ENCODE data around the gene GRB7.
"Not testable (repeated sequence)": the region's sequence is repeated elsewhere in the genome, so short reads cannot be mapped to it uniquely, and the experiment has no call there.

GRB7 gene

DNA sequence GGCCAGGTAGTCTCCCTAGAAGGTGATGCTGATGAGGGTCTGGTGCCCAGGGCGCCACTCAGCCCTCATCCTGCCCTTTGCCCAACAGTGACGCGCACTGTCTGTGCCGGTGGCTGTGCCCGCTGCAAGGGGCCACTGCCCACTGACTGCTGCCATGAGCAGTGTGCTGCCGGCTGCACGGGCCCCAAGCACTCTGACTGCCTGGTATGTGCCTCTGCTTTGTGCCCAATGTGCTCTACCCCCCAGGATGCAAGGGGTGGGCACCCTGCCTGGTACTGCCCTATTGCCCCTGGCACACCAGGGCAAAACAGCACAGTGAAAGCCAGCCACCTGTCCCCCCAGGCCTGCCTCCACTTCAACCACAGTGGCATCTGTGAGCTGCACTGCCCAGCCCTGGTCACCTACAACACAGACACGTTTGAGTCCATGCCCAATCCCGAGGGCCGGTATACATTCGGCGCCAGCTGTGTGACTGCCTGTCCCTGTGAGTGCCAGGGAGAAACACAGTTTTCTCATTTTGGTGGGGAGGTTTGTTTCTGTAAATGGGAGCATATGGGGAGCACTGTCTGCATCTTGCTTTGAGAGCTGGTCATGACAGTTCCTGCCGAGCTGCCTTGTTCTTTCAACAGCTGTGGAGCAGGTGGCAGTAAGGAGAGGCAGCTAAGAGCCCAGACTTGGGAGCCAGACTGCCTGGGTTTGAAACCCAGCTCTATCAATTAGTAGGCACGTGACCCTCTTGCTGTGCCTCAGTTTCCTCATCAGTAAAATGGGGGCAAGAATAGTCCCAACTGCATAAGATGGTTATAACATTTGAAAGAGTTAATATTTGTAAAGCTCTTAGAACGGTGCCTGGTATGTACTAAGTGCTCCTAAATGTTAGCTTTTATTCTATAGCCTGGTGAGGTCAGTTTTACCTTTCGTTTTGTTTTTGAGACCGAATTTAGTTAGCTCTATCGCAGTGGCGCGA, 27.5 kb upstream of the GRB7 start:
- no peak for DNase-seq

DNA sequence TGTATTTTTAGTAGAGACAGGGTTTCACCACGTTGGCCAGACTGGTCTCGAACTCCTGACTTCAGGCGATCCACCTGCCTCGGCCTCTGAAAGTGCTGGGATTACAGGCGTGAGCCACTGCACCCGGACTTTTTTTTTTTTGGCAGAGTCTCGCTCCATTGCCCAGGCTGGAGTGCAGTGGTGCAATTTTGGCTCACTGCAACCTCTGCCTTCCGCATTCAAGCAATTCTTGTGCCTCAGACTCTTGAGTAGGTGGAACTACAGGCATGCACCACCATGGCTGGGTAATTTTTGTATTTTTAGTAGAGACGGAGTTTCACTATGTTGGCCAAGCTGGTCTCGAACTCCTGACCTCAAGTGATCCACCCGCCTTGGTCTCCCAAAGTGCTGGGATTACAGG, 26.7 kb upstream of the GRB7 start:
- not testable (repeated sequence) for DNase-seq

DNA sequence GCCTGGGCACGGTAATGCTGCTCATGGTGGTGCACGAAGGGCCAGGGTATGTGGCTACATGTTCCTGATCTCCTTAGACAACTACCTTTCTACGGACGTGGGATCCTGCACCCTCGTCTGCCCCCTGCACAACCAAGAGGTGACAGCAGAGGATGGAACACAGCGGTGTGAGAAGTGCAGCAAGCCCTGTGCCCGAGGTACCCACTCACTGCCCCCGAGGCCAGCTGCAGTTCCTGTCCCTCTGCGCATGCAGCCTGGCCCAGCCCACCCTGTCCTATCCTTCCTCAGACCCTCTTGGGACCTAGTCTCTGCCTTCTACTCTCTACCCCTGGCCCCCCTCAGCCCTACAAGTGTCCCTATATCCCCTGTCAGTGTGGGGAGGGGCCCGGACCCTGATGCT, 25.9 kb upstream of the GRB7 start:
- DNase-seq: no peak

DNA sequence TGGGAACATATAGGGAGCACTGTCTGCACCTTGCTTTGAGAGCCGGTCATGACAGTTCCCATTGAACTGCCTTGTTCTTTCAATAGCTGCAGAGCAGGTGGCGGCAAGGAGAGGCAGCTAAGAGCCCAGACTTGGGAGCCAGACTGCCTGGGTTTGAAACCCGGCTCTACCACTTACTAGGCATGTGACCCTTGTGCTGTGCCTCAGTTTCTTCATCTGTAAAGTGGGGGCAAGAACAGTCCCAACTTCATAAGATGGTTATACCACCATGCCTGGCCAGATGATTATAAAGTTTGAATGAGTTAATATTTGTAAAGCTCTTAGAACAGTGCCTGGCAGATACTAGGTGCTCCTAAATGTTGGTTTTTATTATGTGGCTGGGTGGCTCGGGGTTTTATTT, 23.5 kb upstream of the GRB7 start:
- no peak for DNase-seq

DNA sequence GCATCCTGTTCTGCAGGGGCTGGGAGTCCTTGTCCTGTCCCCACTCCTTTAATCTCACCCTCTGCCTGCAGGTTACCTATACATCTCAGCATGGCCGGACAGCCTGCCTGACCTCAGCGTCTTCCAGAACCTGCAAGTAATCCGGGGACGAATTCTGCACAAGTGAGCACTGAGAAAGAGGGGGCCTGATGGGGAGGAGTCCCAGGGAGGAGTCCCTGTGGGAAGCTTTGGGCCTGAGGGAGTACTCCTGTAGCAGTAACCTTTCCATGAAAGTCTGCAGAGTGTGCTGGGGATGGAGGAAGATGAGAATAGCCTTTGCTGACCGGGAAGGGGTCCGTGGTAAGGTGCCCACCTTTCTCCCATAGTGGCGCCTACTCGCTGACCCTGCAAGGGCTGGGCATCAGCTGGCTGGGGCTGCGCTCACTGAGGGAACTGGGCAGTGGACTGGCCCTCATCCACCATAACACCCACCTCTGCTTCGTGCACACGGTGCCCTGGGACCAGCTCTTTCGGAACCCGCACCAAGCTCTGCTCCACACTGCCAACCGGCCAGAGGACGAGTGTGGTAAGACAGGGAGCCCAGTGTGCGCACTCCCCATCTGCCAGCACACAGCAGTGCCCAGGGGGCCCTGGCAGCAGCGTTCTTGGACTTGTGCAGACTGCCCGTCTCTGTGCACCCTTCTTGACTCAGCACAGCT, 22.2 kb upstream of the GRB7 start:
- no peak for DNase-seq

DNA sequence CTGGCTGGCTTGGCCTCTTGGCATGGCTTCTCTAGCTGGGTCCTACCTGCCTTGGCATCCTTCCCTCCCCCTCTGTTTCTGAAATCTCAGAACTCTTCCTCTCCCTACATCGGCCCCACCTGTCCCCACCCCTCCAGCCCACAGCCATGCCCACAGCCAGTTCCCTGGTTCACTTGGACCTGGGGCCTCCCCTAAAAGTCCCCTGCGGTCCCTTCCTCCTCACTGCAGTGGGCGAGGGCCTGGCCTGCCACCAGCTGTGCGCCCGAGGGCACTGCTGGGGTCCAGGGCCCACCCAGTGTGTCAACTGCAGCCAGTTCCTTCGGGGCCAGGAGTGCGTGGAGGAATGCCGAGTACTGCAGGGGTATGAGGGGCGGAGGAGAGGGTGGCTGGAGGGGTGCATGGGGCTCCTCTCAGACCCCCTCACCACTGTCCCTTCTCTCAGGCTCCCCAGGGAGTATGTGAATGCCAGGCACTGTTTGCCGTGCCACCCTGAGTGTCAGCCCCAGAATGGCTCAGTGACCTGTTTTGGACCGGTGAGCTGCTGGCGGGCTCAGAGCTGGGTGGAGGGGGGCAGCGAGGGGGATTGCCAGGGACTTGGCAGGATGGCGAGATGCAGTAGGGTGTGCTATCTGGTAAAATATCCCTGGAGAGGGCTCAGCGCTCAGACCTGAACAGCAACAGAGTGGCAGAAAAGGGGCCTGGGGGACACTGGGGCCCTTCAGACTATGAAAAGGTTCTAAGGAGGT, 21.5 kb upstream of the GRB7 start:
- DNase-seq: no peak

DNA sequence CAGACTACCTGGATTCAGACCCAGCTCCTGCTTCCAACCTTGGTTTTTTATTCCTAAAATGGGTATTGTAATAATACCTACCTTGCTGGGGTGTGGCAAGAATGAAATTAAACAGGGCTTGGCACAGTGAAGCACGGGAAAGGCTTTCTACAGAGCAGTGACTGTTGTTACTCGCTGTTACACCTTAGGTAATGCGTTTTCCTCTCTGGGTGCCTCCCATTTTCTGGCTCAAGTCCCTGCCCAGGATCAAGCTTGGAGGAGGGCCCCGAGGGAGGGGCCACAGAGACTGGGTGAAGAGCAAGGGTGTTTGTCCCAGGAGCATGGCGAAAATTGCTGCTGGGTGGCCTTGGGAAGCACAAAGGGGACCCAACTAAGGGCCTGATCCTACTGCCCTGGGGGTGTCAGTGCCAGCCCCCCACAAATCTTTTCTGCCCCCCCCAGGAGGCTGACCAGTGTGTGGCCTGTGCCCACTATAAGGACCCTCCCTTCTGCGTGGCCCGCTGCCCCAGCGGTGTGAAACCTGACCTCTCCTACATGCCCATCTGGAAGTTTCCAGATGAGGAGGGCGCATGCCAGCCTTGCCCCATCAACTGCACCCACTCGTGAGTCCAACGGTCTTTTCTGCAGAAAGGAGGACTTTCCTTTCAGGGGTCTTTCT, 20.7 kb upstream of the GRB7 start:
- no peak for DNase-seq

DNA sequence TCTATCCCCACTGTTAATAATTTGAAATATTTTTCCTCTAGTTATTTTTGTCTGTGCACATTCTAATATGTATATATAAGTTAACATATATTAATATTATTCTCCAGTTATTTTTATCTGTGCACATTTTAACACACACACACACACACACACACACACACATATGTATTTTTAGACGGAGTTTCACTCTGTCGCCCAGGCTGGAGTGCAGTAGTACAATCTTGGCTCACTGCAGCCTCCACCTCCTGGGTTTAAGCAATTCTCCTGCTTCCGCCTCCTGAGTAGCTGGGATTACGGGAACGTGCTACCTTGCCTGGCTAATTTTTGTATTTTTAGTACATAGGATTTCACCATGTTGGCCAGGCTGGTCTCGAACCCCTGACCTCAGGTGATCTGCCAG, 20.1 kb upstream of the GRB7 start:
- DNase-seq: no peak

DNA sequence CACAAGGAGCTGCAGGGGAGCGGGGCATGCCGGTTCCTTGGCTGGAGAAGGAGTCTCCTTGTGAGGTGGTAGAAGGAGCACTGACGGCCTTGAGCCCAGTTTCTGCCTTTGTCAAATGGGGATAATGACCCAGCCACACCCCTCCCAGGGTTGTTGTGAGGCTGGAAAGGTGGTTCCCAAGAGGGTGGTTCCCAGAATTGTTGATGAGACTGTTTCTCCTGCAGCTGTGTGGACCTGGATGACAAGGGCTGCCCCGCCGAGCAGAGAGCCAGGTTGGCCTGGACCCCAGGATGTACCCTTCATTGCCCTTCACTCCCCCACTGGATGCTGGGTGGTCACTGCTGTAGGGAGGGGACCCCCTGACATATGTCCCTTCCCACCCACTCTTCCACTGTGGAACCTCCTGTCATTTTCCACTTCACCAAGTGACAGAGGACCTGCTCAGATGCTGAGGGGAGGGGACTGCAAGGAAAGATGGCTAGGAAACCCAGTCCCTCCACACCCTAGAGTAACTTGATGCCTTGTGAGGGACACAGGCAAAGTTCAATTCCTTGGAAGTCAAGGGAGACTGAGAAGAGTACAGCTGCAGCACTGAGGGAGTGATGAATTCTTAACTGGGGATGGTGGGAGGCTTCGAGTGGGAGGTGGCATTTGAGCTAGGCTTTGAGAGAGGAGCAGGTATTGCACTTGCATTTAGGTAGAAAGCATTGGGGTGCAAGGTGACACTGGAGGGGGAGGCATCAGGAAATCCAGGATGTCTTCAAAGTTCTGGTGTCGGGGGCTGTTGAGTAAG, 18.0 kb upstream of the GRB7 start:
- no peak for DNase-seq

DNA sequence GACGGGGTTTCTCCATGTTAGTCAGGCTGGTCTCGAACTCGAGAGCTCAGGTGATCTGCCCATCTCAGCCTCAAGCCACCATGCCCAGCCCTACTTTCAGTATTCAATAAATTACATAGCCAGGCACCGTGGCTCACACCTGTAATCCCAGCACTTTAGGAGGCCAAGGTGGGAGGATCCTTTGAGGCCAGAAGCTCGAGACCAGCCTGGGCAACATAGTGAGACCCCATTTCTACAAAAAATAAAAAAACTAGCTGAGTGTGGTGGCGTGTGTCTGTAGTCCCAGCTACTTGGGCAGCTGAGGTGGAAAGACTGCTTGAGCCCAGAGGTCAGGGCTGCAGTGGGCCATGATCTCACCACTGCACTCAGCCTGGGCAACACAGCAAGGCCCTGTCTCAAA, 15.6 kb upstream of the GRB7 start:
- DNase-seq: no peak

DNA sequence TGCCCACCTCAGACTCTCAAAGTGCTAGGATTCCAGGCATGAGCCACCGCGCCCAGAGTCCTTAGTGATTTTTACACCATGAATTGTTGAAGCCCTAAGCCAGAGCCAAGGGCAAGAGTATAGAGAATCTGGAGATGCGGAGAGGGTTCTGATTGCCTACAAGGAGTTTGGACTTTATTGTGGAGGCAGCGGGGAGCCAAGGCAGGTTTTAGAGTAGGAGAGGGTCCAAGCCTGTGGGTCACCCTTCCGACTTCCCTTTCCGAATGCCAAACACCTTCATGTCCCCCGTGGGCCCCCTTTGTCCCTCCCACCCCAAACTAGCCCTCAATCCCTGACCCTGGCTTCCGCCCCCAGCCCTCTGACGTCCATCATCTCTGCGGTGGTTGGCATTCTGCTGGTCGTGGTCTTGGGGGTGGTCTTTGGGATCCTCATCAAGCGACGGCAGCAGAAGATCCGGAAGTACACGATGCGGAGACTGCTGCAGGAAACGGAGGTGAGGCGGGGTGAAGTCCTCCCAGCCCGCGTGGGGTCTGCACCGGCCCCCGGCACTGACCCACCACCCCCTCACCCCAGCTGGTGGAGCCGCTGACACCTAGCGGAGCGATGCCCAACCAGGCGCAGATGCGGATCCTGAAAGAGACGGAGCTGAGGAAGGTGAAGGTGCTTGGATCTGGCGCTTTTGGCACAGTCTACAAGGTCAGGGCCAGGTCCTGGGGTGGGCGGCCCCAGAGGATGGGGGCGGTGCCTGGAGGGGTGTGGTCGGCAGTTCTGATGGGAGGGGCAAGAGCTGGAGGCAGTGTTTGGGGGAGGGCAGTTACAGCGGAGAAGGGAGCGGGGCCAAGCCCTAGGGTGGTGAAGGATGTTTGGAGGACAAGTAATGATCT, 14.5 kb upstream of the GRB7 start:
- no peak for DNase-seq

DNA sequence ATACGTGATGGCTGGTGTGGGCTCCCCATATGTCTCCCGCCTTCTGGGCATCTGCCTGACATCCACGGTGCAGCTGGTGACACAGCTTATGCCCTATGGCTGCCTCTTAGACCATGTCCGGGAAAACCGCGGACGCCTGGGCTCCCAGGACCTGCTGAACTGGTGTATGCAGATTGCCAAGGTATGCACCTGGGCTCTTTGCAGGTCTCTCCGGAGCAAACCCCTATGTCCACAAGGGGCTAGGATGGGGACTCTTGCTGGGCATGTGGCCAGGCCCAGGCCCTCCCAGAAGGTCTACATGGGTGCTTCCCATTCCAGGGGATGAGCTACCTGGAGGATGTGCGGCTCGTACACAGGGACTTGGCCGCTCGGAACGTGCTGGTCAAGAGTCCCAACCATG, 13.0 kb upstream of the GRB7 start:
- no peak for DNase-seq

DNA sequence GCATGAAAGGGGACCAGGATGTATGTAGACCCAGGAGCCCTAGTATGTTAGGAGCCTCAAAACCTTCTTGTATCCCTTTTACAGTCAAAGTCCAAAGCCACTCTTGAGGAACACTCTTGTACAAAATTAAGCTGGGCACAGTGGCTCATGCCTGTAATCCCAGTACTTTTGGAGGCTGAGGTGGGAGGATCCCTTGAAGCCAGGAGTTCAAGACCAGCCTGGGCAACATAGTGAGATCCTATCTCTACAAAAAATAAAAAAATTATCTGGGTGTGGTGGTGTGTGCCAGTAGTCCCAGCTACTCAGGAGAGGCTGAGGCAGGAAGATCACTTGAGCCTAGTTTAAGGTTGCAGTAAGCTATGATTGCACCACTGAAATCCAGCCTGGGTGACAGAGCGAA, 11.8 kb upstream of the GRB7 start:
- DNase-seq: not testable (repeated sequence)

DNA sequence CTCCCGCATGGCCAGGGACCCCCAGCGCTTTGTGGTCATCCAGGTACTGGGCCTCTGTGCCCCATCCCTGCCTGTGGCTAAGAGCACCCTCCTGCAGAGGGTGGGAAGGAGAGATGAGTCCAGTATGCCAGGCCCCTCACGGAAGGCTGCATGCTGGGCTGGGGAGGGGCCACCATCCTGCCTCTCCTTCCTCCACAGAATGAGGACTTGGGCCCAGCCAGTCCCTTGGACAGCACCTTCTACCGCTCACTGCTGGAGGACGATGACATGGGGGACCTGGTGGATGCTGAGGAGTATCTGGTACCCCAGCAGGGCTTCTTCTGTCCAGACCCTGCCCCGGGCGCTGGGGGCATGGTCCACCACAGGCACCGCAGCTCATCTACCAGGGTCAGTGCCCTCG, 11.1 kb upstream of the GRB7 start:
- DNase-seq: no peak

DNA sequence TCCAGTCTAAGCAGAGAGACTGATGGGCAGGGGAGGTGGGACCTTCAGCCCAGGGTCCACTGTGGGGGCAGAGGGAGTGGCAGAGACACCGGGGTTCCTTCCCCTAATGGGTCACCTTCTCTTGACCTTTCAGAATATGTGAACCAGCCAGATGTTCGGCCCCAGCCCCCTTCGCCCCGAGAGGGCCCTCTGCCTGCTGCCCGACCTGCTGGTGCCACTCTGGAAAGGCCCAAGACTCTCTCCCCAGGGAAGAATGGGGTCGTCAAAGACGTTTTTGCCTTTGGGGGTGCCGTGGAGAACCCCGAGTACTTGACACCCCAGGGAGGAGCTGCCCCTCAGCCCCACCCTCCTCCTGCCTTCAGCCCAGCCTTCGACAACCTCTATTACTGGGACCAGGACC, 10.2 kb upstream of the GRB7 start:
- no peak for DNase-seq

DNA sequence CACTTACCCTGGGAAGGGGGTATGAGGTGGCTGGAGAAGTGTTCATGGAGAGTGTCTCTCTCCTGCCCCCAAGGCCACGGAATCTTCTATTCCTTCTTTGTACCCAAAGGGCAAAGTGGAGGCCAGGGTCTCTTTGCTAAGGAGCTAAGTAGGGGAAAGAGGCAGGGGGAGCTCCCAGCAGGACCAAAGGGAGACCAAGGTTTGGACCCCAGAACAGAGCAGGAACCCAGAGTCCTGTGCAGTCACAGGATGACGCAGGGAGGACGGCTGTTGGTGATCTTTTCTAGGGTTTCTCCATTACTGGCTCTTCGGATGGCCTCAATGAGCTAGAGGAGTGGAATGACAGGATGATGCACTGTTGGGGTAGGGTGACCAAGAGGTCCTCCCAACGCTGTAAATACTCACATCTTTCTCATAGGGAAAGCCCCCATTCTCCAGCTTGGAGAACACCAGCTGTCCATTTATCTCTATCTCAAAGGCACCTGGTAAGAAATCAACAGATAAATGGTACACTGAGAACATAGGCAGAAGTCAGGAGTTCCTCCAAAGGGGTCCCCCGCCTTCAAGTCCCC, 8.4 kb upstream of the GRB7 start:
- no peak for DNase-seq

DNA sequence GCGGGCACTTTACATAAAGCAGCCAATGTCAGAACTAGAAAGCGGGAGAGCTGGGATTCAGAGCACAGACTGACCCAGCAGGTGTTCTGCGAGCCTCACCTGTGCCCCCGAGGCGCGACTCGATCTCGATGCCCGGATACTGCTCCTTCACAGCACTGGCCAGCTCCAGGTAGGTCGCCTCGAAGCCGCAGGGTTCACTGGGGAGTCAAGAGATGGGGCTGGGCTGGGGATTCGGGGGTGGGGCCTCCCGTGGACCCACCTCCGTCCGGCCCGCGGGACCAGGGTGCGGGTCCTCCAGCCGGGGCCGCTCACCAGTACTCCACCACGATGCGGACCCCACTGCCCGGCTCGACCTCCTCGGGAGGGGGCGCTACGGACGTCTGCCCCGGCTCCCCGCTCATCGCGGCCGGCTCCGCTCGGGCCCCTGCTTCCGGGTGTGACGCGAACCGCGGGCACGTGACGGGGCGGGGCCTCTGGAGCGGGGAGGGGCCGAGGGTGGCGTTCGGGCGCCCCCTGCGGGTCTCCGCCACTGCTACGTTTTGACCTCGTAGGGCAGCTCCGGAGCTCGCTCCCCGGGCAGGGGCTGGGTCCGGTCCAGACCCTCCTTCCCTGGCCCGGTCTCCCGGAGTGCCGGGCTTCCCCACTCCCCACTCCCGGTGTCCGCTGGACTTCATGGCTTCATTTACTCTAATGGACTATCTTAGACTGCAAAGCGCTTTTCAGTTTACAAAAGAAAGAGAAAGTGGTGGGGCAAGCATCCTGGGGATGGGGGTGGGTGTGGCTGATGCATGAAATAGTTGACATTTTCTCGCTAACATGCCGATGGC, 7.4 kb upstream of the GRB7 start, which contains the start of gene MIEN1:
Gene MIEN1 (minus strand): TSS at position 438 of the 827 bp plus-strand sequence. CDS start 37 bp downstream, at position 401.
- DNase-seq: peak; percentile 74

DNA sequence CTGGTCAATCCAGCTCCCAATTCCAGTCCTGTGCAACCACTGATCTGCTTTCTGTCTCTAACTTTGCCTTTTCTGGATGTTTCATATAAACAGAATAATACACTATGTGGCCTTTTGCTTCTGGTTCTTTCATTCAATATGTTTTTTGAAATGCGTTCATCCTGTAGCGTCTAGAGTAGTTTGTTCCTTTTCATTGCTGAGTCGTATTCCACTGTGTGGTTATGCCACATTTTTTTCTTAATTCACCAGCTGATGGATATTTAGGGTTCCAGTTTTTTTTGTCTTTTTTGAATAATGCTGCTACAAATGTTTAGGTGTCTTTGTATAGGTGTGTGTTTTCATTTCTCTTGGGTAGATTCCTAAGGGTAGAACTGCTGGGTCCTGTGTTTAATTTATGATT, 5.2 kb upstream of the GRB7 start:
- no peak for DNase-seq

DNA sequence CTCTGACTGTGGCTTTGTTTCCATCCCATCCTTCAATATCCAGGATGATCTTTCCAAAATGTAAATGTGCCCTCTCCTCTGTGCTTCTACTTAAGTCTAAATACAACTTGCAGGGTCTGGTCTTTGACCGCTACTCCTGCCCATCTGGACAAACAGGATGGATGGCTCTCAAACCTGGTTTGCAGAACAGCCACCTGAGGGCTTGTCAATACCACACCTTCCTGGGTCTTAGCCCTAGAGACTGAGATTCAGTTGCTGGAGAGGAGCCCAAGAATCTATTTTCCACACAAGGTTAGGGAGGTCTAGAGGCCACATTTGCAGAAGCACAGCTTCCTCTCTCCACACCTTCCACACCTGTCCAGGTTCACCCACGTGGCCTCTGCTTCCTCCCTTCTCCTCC, 1.9 kb upstream of the GRB7 start:
- no peak for DNase-seq
